ENCODE results near the gene CEP43.
A peak's percentile ranks its signal among the peaks of the same experiment; 100 is the strongest.

Gene CEP43, protein sequence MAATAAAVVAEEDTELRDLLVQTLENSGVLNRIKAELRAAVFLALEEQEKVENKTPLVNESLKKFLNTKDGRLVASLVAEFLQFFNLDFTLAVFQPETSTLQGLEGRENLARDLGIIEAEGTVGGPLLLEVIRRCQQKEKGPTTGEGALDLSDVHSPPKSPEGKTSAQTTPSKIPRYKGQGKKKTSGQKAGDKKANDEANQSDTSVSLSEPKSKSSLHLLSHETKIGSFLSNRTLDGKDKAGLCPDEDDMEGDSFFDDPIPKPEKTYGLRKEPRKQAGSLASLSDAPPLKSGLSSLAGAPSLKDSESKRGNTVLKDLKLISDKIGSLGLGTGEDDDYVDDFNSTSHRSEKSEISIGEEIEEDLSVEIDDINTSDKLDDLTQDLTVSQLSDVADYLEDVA

GRCh38 chr6:166999145-166999883, at the start of gene CEP43:
TSS of gene CEP43 (plus strand) at chr6:166999397. CDS start at chr6:166999413, 16 bp downstream.
- peak; percentile 91 for DNase-seq (ENCODE audit: low read depth)

GRCh38 chr6:166949528-166950442, 49.4 kb upstream of the CEP43 start:
- DNase-seq (ENCODE audit: low read depth), result no peak

- DNase-seq (ENCODE audit: low read depth), result no peak
Measured at GRCh38 chr6:166950443-166950821, 48.8 kb upstream of the CEP43 start.

DNA sequence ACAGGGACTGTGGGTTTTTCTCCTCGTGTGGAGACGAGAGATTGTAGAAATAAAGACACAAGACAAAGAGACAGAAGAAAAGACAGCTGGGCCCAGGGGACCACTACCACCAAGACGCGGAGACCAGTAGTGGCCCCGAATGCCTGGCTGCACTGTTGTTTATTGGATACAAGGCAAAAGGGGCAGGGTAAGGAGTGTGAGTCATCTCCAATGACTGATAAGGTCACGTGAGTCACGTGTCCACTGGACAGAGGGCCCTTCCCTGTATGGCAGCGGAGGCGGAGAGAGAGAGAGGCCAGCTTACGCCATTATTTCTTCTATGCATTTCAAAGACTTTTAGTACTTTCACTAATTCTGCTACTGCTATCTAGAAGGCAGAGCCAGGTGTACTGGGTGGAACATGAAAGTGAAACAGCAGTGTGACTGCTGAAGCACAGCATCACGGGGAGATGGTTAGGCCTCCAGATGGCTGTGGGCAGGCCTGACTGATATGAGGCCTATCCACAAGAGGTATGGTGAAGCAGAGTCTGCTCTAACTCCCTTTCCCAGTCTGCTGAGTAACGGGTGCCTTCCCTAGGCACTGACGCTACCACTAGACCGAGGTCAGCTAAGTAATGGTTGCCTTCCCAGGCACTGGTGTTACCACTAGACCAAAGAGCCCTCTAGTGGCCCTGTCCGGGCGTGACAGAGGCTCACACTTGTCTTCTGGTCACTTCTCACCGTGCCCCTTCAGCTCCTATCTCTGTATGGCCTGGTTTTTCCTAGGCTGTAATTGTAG, 48.1 kb upstream of the CEP43 start:
- peak; percentile 73 for DNase-seq (ENCODE audit: low read depth)

DNA sequence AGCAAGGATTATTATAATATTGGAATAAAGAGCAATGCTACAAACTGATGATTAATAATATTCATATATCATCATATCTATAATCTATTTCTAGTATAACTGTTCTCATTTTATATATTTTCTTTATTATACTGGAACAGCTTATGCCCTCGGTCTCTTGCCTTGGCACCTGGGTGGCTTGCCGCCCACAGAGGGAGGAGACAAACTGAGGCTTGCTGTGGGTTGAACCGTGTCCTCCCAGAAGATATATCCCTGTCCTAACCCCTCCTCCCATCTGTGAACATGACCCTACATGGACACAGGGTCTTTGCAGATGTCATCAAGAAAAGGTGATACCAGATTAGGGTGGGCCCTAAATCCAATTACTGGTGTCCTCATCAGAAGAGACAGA, 47.5 kb upstream of the CEP43 start:
- DNase-seq (ENCODE audit: low read depth), result no peak

- DNase-seq (ENCODE audit: low read depth), result no peak
Measured at GRCh38 chr6:166952121-166952520, 47.1 kb upstream of the CEP43 start.

DNA sequence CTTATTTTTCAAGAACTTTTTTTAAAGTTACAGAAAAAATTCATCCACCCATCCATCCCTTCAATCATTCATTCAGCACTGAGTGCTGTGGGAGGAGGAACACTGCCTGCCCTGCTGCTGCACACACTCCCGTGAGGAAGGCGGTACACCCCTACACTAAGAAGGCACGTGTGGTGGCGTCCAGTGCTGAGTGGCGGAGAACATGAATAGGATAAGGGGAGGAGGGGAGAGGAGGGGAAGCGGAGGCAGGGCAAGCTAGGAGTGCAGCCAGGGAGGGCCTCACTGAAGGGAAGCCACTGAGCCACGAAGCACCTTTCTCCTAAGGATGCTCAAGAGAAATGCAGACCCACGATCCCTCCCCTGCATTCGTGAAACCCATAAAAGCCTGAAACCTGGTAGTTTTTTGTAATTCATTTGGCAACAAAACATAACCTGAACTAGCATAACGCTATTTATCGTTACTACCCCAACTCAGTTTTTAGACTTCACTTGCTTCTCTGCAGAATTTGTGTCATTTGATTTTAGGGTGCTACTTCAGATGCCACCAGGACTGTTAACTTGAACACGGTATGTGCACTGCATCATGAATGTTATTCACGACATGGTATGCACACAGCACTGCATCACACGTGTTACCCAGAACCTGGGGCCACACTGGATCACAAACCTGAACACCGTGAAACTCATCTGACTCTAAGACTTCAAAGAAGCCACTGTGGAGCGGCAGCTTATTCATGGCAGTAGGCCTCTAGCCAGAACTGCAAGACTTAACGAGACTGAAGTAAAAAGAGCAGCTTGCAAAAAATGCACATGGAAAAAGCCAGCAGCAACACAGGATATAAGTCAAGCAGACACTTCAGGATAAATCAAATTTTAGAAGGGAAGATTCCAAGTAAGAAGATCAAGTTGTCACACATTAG, 46.4 kb upstream of the CEP43 start:
- DNase-seq (ENCODE audit: low read depth), result no peak

GRCh38 chr6:166954118-166954713, 45.0 kb upstream of the CEP43 start:
- no peak for DNase-seq (ENCODE audit: low read depth)

- no peak for DNase-seq (ENCODE audit: low read depth)
Measured at GRCh38 chr6:166955121-166955864, 43.9 kb upstream of the CEP43 start.

- DNase-seq (ENCODE audit: low read depth), result no peak
Measured at GRCh38 chr6:166955865-166956443, 43.2 kb upstream of the CEP43 start.

DNA sequence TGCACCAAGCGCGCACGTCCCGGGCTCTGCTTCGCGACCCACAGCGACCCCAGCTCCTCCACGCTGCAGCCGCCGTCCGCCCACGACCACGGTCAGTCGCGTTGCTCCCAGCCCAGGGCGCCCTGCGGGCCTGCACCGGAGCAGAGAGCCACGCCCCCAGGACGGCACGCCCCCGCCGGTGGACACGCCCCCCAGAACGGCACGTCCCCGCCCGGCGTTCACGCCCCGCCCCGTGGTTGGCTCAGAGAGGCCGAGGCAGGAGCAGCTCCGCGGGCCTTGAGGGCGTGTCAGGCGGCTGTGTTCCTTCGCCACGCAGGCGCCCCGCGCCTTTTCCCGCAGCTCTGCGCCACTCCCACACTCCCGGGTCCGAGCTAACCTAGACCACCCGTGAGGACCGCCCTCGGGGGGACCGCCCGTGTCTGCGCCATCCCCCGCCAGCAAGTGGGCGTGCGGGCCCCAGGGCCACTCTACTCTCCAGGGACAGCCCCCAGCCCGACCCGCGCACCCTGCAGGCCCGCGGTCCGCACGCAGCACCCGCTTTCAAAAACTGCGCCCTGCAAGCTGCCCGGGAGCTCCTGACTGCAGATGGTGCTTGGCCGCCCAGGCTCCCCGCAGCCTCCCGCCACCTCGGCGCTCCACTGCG, 42.6 kb upstream of the CEP43 start, which contains the start of gene RNASET2:
Gene RNASET2, minus strand, starts transcription at position 107 of the 643 bp plus-strand sequence. CDS start 368 bp downstream, outside the sequence.
- DNase-seq (ENCODE audit: low read depth), result peak; percentile 99

DNA sequence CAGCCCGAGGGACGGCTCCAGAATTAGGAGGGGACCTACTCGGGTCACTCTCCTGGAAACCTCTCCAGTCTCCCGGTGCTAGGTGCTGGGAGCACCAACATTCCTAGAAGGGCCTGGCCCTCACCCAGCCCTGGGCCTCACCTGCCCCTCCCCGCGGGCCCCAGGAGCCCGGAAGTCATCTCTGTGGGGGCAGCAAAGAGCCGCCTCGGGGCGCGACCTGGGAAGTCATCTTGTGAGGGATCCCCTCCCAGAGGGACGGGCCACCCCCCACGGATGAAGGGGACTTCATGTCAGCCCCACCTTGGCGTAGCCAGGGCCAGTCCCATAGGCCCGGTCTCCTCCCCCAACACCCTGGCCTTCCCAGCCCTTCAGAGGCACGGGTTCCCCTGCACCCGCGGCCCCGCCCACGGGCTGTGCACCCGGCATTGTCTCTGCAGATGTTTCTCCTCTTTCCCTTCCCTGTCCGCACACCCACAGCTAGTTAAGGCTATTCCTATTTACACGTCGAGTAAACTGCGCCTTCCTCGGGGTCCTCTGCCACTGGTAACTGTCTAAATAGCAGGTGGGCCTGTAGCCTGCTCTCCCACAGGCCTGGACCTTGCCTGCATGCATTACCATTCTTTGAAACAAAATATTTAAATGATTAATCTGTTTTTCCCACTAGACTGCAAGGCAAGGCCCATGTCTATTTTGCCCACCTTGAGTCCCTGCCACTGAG, 42.0 kb upstream of the CEP43 start:
- DNase-seq (ENCODE audit: low read depth), result no peak

- DNase-seq (ENCODE audit: low read depth), result no peak
Measured at GRCh38 chr6:166957805-166958076, 41.5 kb upstream of the CEP43 start.

GRCh38 chr6:166958926-166959861, 40.0 kb upstream of the CEP43 start:
- no peak for DNase-seq (ENCODE audit: low read depth)

- DNase-seq (ENCODE audit: low read depth), result no peak
Measured at GRCh38 chr6:166959911-166960608, 39.1 kb upstream of the CEP43 start.

- DNase-seq (ENCODE audit: low read depth), result no peak
Measured at GRCh38 chr6:166960609-166960978, 38.6 kb upstream of the CEP43 start.
